ENCODE data around the gene DIRAS3.
"Not testable (repeated sequence)": the region's sequence is repeated elsewhere in the genome, so short reads cannot be mapped to it uniquely, and the experiment has no call there.

The DIRAS3 gene

DNA sequence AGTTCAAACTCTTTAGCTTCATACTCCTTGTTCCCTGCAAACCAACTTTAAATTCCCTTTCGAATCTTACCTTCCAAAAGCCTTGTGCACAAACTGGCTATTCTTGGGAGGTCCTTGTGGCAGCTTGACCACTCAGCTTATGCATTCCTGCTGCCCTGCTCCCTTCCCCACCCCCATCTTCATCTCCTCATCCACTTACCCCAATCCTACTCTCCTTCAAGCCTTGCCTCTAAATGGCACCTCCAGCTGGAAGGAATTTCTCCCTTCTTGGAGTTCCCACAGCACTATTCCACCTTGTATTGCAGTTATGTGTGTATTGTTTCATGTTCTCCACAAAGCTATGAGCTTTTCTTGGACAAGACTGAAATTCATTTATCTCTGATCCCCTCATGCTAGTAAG, 15.3 kb upstream of the DIRAS3 start:
- Histone ChIP-seq H3K27me3 (ENCODE audit: control insufficient read depth in 1 of 2, insufficient read depth in 1 of 2, low read length in 2 of 2) (no peaks in the 10 kb centered on the region), H3K36me3 (ENCODE audit: control insufficient read depth in 1 of 2, insufficient read depth in 2 of 2, low read depth in 1 of 2, low read length in 2 of 2) (no peaks in the 10 kb centered on the region), H3K9ac (ENCODE audit: low read length) (no peak overlapping the region), H3K79me1 (replicated peaks; ENCODE audit: low read length, poor library complexity, severe bottlenecking) (no peaks in the 10 kb centered on the region), H3K14ac (ENCODE audit: low read length in 2 of 2) (no peak overlapping the region), H3K23ac (ENCODE audit: low read length in 2 of 2) (no peak overlapping the region), H3K4ac (ENCODE audit: low read depth in 1 of 2, low read length in 2 of 2) (no peak overlapping the region), H2AFZ (ENCODE audit: low read depth, low read length) (no peak overlapping the region), H4K8ac (ENCODE audit: low read length) (no peak overlapping the region), H3K27ac (ENCODE audit: low read length, poor library complexity, severe bottlenecking) (no peak overlapping the region), H2BK12ac (ENCODE audit: low read length in 2 of 2) (no peak overlapping the region), H3K18ac (ENCODE audit: low read depth in 1 of 2, low read length in 2 of 2) (no peak overlapping the region), H4K91ac (ENCODE audit: low read length) (no peak overlapping the region), H2BK5ac (ENCODE audit: low read depth, low read length, poor library complexity, severe bottlenecking) (no peak overlapping the region), H2AK5ac (ENCODE audit: low read length, severe bottlenecking) (no peak overlapping the region), H2BK120ac (ENCODE audit: low read depth, low read length) (no peak overlapping the region), H2BK15ac (ENCODE audit: low read depth, poor library complexity, severe bottlenecking) (no peak overlapping the region), H3K9me3 (ENCODE audit: control insufficient read depth, low read length) (peaks cover 5% of the 10 kb centered on the region), H3K4me3 (ENCODE audit: insufficient read depth in 1 of 2, low read depth in 1 of 2, low read length in 2 of 2) (no peak overlapping the region), H3K4me2 (ENCODE audit: low read length, poor library complexity, severe bottlenecking) (no peak overlapping the region), H3K4me1 (ENCODE audit: control insufficient read depth, insufficient read depth, low read depth, low read length) (no peaks in the 10 kb centered on the region)
- WGBS: 94% methylated on average over 1 of the region's 1 CpG
- no peak for DNase-seq

DNA sequence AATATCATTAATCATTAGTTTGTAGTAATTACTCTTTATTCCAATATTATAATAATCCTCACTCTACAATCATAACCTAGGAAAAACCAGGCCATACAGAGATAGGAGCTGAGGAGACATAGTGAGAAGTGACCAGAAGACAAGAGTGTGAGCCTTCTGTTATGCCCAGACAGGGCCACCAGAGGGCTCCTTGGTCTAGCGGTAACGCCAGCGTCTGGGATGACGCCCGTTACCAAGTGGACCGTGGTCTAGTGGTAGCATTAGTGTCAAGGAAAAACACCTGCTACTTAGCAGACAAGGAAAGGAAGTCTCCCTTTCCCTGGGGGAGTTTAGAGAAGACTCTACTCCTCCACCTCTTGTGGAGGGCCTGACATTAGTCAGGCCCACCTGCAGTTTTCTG, 7.6 kb upstream of the DIRAS3 start:
- not testable (repeated sequence) for H2BK5ac ChIP-seq (ENCODE audit: low read depth, low read length, poor library complexity, severe bottlenecking); H2BK15ac ChIP-seq (ENCODE audit: low read depth, poor library complexity, severe bottlenecking); H3K4me1 ChIP-seq (ENCODE audit: control insufficient read depth, insufficient read depth, low read depth, low read length); H4K8ac ChIP-seq (ENCODE audit: low read length); H3K4me2 ChIP-seq (ENCODE audit: low read length, poor library complexity, severe bottlenecking); H2BK12ac ChIP-seq (ENCODE audit: low read length in 2 of 2); H2AFZ ChIP-seq (ENCODE audit: low read depth, low read length); H3K18ac ChIP-seq (ENCODE audit: low read depth in 1 of 2, low read length in 2 of 2); H3K36me3 ChIP-seq (ENCODE audit: control insufficient read depth in 1 of 2, insufficient read depth in 2 of 2, low read depth in 1 of 2, low read length in 2 of 2); H3K27me3 ChIP-seq (ENCODE audit: control insufficient read depth in 1 of 2, insufficient read depth in 1 of 2, low read length in 2 of 2); H3K79me1 ChIP-seq (replicated peaks; ENCODE audit: low read length, poor library complexity, severe bottlenecking); H3K4me3 ChIP-seq (ENCODE audit: insufficient read depth in 1 of 2, low read depth in 1 of 2, low read length in 2 of 2); H3K14ac ChIP-seq (ENCODE audit: low read length in 2 of 2); H3K9ac ChIP-seq (ENCODE audit: low read length); H3K4ac ChIP-seq (ENCODE audit: low read depth in 1 of 2, low read length in 2 of 2); H3K23ac ChIP-seq (ENCODE audit: low read length in 2 of 2); H2AK5ac ChIP-seq (ENCODE audit: low read length, severe bottlenecking); H2BK120ac ChIP-seq (ENCODE audit: low read depth, low read length); H4K91ac ChIP-seq (ENCODE audit: low read length); H3K27ac ChIP-seq (ENCODE audit: low read length, poor library complexity, severe bottlenecking)
- WGBS: 85% methylated on average over 6 of the region's 6 CpGs
- H3K9me3 ChIP-seq (ENCODE audit: control insufficient read depth, low read length): peaks cover 13% of the 10 kb centered on the region
- peak; percentile 9 for DNase-seq

DNA sequence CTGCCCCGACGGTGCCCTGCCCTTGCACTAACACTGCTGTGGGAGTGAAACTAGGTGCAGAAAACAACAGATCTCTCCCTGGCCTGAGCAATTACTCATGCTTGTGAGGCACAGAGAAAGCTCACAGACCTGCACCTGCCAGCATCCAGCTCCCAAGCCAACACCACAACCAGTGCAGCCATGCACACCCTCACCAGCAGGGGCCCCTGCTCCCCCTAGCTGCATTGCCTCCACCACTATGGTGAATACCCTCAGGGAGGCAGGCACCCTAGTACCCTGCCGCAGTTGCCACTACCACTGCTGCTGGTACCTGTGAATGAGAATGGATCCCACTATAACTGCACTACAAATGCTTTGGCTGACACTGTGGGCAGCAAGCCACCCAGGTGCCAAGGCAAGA, 7.1 kb upstream of the DIRAS3 start:
- WGBS: 77% methylated on average over 3 of the region's 3 CpGs
- Histone ChIP-seq H2AFZ (ENCODE audit: low read depth, low read length) (no peak overlapping the region), H3K27me3 (ENCODE audit: control insufficient read depth in 1 of 2, insufficient read depth in 1 of 2, low read length in 2 of 2) (no peaks in the 10 kb centered on the region), H3K4me3 (ENCODE audit: insufficient read depth in 1 of 2, low read depth in 1 of 2, low read length in 2 of 2) (no peak overlapping the region), H3K23ac (ENCODE audit: low read length in 2 of 2) (no peak overlapping the region), H3K36me3 (ENCODE audit: control insufficient read depth in 1 of 2, insufficient read depth in 2 of 2, low read depth in 1 of 2, low read length in 2 of 2) (no peaks in the 10 kb centered on the region), H4K8ac (ENCODE audit: low read length) (no peak overlapping the region), H2BK120ac (ENCODE audit: low read depth, low read length) (no peak overlapping the region), H3K9ac (ENCODE audit: low read length) (no peak overlapping the region), H3K79me1 (replicated peaks; ENCODE audit: low read length, poor library complexity, severe bottlenecking) (no peaks in the 10 kb centered on the region), H3K4ac (ENCODE audit: low read depth in 1 of 2, low read length in 2 of 2) (no peak overlapping the region), H4K91ac (ENCODE audit: low read length) (no peak overlapping the region), H2BK15ac (ENCODE audit: low read depth, poor library complexity, severe bottlenecking) (no peak overlapping the region), H3K4me1 (ENCODE audit: control insufficient read depth, insufficient read depth, low read depth, low read length) (no peaks in the 10 kb centered on the region), H3K9me3 (ENCODE audit: control insufficient read depth, low read length) (peaks cover 8% of the 10 kb centered on the region), H3K27ac (ENCODE audit: low read length, poor library complexity, severe bottlenecking) (no peak overlapping the region), H2AK5ac (ENCODE audit: low read length, severe bottlenecking) (no peak overlapping the region), H3K4me2 (ENCODE audit: low read length, poor library complexity, severe bottlenecking) (no peak overlapping the region), H2BK5ac (ENCODE audit: low read depth, low read length, poor library complexity, severe bottlenecking) (no peak overlapping the region), H3K18ac (ENCODE audit: low read depth in 1 of 2, low read length in 2 of 2) (no peak overlapping the region), H2BK12ac (ENCODE audit: low read length in 2 of 2) (no peak overlapping the region), H3K14ac (ENCODE audit: low read length in 2 of 2) (no peak overlapping the region)
- no peak for DNase-seq

DNA sequence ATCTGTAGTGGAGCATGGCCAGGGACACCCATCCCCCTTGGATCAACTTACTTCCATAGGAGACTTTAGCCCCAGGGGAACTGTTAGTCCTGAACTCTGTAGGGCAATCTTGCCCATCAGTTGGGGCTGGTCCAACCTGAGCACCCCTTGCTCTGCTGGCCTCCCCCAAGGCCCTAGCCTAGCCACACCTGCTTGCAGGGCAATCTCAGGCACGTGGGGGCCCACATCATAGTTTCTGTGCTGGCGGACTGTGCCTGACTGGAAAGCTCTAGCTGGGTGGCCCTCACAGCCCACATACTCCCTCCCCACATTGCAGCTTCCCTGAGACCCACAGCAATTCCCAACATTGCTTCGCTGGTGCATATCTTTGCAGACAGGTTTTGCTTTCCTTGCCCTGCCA, 6.6 kb upstream of the DIRAS3 start:
- no peak overlapping the region for H3K27ac ChIP-seq (ENCODE audit: low read length, poor library complexity, severe bottlenecking)
- H4K8ac ChIP-seq (ENCODE audit: low read length): no peak overlapping the region
- H2BK120ac ChIP-seq (ENCODE audit: low read depth, low read length): no peak overlapping the region
- no peaks in the 10 kb centered on the region for H3K4me1 ChIP-seq (ENCODE audit: control insufficient read depth, insufficient read depth, low read depth, low read length)
- DNase-seq: no peak
- H3K4ac ChIP-seq (ENCODE audit: low read depth in 1 of 2, low read length in 2 of 2): no peak overlapping the region
- H3K36me3 ChIP-seq (ENCODE audit: control insufficient read depth in 1 of 2, insufficient read depth in 2 of 2, low read depth in 1 of 2, low read length in 2 of 2): no peaks in the 10 kb centered on the region
- H4K91ac ChIP-seq (ENCODE audit: low read length): no peak overlapping the region
- no peak overlapping the region for H2AFZ ChIP-seq (ENCODE audit: low read depth, low read length)
- no peaks in the 10 kb centered on the region for H3K79me1 ChIP-seq (replicated peaks; ENCODE audit: low read length, poor library complexity, severe bottlenecking)
- 96% methylated on average over 3 of the region's 3 CpGs for WGBS
- no peak overlapping the region for H3K14ac ChIP-seq (ENCODE audit: low read length in 2 of 2)
- H3K27me3 ChIP-seq (ENCODE audit: control insufficient read depth in 1 of 2, insufficient read depth in 1 of 2, low read length in 2 of 2): no peaks in the 10 kb centered on the region
- no peak overlapping the region for H3K4me3 ChIP-seq (ENCODE audit: insufficient read depth in 1 of 2, low read depth in 1 of 2, low read length in 2 of 2)
- no peak overlapping the region for H2BK5ac ChIP-seq (ENCODE audit: low read depth, low read length, poor library complexity, severe bottlenecking)
- H3K4me2 ChIP-seq (ENCODE audit: low read length, poor library complexity, severe bottlenecking): no peak overlapping the region
- no peak overlapping the region for H3K9ac ChIP-seq (ENCODE audit: low read length)
- no peak overlapping the region for H2BK12ac ChIP-seq (ENCODE audit: low read length in 2 of 2)
- H2BK15ac ChIP-seq (ENCODE audit: low read depth, poor library complexity, severe bottlenecking): no peak overlapping the region
- peaks cover 8% of the 10 kb centered on the region for H3K9me3 ChIP-seq (ENCODE audit: control insufficient read depth, low read length)
- H3K18ac ChIP-seq (ENCODE audit: low read depth in 1 of 2, low read length in 2 of 2): no peak overlapping the region
- no peak overlapping the region for H3K23ac ChIP-seq (ENCODE audit: low read length in 2 of 2)
- no peak overlapping the region for H2AK5ac ChIP-seq (ENCODE audit: low read length, severe bottlenecking)
